Endothelial cell (in vitro differentiated cells): ENCODE data around the gene CYP27B1. TPM values are rescaled to one million over a fixed set of nuclear protein-coding genes. Genes with fewer than 3 reads are reported as not detected.

Source experiments
- DNase-seq: peaks from one replicate; pipeline ENCODE4 v3.0.0; 2021; ENCODE audit warnings: low spot score
- H3K27ac Mint-ChIP-seq: one replicate; pipeline ENCODE4 v1.8.0; 2021; ENCODE audit warnings: mixed read lengths, inconsistent platforms; ENCODE audit not compliant: unreplicated experiment
- H3K27me3 Mint-ChIP-seq: one replicate; pipeline ENCODE4 v1.8.0; 2021; ENCODE audit warnings: mild to moderate bottlenecking, moderate library complexity, mixed read lengths, inconsistent platforms; ENCODE audit not compliant: unreplicated experiment
- H3K36me3 Mint-ChIP-seq: one replicate; pipeline ENCODE4 v1.8.0; 2021; ENCODE audit warnings: mild to moderate bottlenecking, low read depth, mixed read lengths, inconsistent platforms; ENCODE audit not compliant: unreplicated experiment
- H3K4me1 Mint-ChIP-seq: one replicate; pipeline ENCODE4 v1.8.0; 2021; ENCODE audit warnings: mild to moderate bottlenecking, mixed read lengths, inconsistent platforms; ENCODE audit not compliant: unreplicated experiment
- H3K4me3 Mint-ChIP-seq: one replicate; pipeline ENCODE4 v1.8.0; 2021; ENCODE audit warnings: mild to moderate bottlenecking, mixed read lengths, inconsistent platforms; ENCODE audit not compliant: unreplicated experiment
- H3K9me3 Mint-ChIP-seq: one replicate; pipeline ENCODE4 v1.8.0; 2021; ENCODE audit warnings: mixed read lengths, inconsistent platforms; ENCODE audit not compliant: unreplicated experiment
- total RNA-seq: library from RNA; stranded (reverse); fragmentation: NEBNext Ultra II Directional; extraction: Animal tissue kit (Norgen Biotek cat#: 25700); gene quantifications from one replicate; pipeline ENCODE4 v1.2.1, GENCODE V29; 2021; ENCODE audit not compliant: unreplicated experiment
- TF ChIP-seq, protein P1 (sequence below): fragments of 200-600 bp; sonication (generic); IDR thresholded peaks from one replicate; pipeline ENCODE4 v1.5.0; 2021; ENCODE audit warnings: antibody characterized with exemption; ENCODE audit not compliant: unreplicated experiment

The CYP27B1 gene
- total RNA-seq, 1 donor from 2014 or later, result 1.4 TPM

DNA sequence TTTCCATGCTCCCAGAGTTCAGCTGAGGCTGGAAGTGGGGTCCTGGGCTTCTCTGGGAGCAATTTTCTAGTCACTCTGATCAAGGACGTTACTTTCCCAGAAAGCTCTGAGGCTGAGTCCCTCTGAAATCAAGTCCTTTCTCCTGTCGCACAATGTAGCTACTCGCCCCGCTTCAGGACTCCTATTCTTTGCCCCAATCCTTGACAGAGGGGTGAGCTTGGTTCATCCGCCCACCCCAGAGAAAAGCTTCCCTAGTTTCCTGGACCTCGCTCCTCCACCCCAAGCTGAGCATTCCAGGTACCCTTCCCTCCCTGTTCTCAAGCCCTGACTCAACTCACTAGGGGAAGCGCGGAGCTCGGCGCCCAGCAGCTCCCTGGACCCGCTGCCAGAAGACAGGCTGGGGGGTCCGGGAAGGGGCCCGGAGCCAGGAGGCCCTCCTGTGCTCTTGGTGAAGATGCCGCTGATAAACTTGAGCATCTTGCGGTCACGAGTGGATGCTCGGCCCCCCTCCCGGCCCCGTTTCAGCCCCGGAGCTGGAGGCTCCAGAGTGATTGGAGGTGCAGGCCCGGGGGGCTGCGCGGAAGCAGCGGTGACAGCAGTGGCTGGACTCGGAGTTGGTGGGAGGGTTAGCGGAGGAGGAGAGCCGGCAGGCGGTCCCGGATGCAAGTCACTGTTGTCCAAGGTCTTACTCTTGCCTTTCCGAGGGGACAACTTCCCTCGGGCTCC is 30.0 kb downstream of the CYP27B1 start:
- Mint-ChIP-seq H3K27ac (peak overlapping the region; percentile 94), H3K27me3 (peaks cover 38% of the 10 kb centered on the region), H3K4me3 (peak overlapping the region; percentile 90), H3K4me1 (peaks cover 39% of the 10 kb centered on the region), H3K36me3 (peaks cover 28% of the 10 kb centered on the region), H3K9me3 (no peaks in the 10 kb centered on the region)
- TF ChIP-seq, protein P1, sequence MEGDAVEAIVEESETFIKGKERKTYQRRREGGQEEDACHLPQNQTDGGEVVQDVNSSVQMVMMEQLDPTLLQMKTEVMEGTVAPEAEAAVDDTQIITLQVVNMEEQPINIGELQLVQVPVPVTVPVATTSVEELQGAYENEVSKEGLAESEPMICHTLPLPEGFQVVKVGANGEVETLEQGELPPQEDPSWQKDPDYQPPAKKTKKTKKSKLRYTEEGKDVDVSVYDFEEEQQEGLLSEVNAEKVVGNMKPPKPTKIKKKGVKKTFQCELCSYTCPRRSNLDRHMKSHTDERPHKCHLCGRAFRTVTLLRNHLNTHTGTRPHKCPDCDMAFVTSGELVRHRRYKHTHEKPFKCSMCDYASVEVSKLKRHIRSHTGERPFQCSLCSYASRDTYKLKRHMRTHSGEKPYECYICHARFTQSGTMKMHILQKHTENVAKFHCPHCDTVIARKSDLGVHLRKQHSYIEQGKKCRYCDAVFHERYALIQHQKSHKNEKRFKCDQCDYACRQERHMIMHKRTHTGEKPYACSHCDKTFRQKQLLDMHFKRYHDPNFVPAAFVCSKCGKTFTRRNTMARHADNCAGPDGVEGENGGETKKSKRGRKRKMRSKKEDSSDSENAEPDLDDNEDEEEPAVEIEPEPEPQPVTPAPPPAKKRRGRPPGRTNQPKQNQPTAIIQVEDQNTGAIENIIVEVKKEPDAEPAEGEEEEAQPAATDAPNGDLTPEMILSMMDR, result no peak
- DNase-seq, result no peak

DNA sequence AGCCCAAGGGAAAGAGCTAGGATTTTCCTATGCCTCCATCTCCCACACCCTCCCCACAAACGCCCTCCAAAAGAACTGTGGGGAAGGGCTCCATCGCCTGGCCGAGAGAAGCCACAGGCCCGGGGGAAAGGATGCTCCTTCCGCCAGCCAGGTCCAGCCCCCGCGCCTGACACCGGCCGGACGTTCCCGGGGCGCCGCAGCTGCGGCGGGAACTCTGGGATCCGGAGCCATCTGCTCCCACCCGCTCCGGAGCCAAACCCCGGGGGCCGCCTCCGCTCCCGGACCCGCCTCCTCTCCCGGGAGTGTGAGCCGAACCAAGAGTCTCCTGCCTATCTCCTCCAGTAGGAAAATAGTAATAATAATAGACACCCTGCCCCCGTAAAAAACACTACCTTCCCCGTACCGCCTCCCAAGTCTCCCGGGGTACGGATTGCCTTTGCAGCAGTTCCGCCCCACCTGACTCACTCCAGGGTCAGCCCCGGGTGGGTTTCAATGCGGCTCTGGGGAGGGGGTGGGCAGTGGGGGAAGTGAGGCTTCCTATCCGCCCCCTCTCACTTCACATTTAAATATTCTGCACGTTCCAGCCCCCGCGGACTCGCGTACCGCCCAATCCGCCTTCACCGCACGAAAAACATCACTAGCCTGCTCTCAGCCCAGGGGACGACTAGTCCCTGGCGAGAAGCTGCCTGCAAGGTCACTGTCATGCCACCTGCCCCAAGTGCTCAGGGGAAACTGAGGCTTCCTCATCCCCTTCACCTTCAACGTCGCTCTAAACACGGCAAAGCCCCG is 30.7 kb downstream of the CYP27B1 start:
- Mint-ChIP-seq H3K27me3 (peaks cover 34% of the 10 kb centered on the region), H3K4me1 (peaks cover 34% of the 10 kb centered on the region), H3K27ac (peak overlapping the region; percentile 94), H3K9me3 (no peaks in the 10 kb centered on the region), H3K36me3 (peaks cover 32% of the 10 kb centered on the region), H3K4me3 (peak overlapping the region; percentile 90)
- DNase-seq, result peak; percentile 61
- TF ChIP-seq, protein P1, result no peak

DNA sequence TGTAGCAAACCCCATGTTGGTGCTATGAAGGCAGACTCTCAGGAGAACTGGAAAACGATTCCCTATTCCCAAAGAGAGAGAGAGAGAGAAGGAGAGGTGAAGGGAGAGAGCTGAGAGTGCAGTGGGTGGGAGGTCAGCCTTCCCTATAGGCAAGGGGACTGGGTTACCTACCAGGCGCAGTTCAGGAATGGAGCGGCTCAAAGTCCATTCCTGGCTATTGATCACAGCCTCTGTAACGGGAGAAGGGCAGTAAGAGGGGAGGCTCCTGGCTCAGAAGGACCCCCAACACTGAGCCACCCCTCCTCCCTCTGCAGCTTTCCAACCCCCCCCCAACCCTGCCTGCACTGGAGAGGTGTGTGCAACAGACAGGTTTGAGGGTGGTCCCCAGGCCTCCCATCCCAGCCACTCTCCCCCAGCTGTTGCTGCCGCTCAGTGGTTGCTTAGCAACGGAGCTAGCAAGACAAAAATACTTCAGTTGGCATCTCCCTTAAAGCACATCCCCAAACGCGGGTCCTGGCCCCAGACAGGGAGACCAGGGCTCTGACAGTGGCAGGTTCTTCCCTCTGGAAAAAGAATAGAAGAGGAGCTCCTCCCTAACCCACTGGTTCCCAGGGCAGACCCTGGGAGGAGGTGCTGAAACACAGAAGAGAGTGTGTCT is 31.6 kb downstream of the CYP27B1 start:
- H3K27ac Mint-ChIP-seq, result peak overlapping the region; percentile 58
- no peak for DNase-seq
- TF ChIP-seq, protein P1, result no peak
- H3K4me3 Mint-ChIP-seq, result peak overlapping the region; percentile 82
- H3K36me3 Mint-ChIP-seq, result peaks cover 32% of the 10 kb centered on the region
- peaks cover 27% of the 10 kb centered on the region for H3K4me1 Mint-ChIP-seq
- H3K27me3 Mint-ChIP-seq, result peaks cover 33% of the 10 kb centered on the region
- no peaks in the 10 kb centered on the region for H3K9me3 Mint-ChIP-seq

DNA sequence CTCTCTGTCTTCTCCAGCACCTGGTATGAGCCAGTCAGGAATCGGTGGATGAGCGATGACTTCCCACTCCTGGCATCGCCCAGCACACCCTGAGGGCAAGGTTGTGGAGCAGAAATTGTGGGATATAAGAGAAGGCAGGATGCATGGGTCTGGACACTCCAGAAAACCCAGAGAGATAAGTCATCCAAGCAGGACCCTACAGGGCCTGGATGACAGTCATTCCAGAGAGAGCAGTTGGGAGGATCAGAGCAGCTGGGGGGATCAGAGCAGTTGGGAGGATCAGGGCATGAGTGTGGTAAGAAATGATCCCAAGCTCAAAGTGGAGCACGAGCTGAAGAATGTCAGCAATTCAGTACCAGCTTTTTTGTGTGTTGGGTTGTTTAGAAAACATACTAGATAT is 32.3 kb downstream of the CYP27B1 start:
- no peaks in the 10 kb centered on the region for H3K9me3 Mint-ChIP-seq
- H3K27ac Mint-ChIP-seq, result peak overlapping the region; percentile 58
- peak overlapping the region; percentile 82 for H3K4me3 Mint-ChIP-seq
- DNase-seq, result no peak
- peaks cover 27% of the 10 kb centered on the region for H3K4me1 Mint-ChIP-seq
- H3K27me3 Mint-ChIP-seq, result peaks cover 37% of the 10 kb centered on the region
- TF ChIP-seq, protein P1, result no peak
- H3K36me3 Mint-ChIP-seq, result peaks cover 32% of the 10 kb centered on the region
